Stimulated activated CD8-positive, alpha-beta memory T cell treated with anti-CD3 and anti-CD28 coated beads, Interleukin-7, amount 100 ng/mL, for 1 hour (primary cell): ENCODE data around the gene SENP2.
"Not testable (repeated sequence)": the region's sequence is repeated elsewhere in the genome, so short reads cannot be mapped to it uniquely, and the experiment has no call there.

Source experiments
- DNase-seq, 2 donors: peaks; one replicate each; pipeline ENCODE4 v3.0.0-alpha.2; 2020; ENCODE audit warnings: low read depth in 2 of 2

Gene SENP2

DNA sequence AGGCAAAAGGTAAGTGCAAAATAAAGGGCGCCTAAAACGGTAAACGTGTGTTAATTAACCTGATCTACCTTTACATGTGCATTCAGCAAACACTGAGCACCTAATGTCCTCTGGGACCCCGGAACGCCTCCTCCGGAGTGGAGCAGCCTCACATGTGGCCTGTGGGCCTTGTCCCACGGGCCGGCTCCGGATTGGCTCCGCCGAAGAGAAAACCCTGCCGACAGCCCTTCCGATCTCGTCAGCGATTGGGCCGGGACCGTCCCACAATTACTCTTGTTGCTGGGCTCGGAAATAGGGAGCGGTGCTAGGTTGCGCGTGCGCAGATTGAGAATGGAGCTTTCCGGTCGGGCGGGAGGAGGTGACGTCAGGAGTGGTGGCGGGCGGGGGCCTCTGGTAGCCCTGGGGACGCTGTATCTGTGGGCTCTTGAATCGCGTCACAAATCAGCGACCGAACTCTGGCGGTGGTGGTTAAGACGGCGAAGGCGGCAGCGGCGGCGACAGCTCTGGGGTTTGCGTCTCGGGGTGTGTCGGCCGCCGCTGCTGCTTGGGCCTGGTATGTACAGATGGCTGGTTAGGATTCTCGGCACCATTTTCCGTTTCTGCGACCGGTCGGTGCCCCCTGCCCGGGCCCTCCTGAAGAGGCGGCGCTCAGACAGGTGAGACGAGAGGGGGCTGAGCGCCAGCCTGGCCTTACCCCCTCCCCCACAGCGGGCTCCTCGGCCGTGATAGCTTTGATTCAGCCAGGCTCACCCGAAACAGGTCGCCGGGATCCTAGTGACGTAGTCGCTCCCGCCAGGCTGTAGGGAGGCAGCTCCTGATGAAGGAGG lies at the start of gene SENP2:
TSS of gene SENP2 (plus strand) at position 437 of the 827 bp plus-strand sequence. CDS start at position 556, 119 bp downstream.
- DNase-seq, result peak; percentile 99 to 100

DNA sequence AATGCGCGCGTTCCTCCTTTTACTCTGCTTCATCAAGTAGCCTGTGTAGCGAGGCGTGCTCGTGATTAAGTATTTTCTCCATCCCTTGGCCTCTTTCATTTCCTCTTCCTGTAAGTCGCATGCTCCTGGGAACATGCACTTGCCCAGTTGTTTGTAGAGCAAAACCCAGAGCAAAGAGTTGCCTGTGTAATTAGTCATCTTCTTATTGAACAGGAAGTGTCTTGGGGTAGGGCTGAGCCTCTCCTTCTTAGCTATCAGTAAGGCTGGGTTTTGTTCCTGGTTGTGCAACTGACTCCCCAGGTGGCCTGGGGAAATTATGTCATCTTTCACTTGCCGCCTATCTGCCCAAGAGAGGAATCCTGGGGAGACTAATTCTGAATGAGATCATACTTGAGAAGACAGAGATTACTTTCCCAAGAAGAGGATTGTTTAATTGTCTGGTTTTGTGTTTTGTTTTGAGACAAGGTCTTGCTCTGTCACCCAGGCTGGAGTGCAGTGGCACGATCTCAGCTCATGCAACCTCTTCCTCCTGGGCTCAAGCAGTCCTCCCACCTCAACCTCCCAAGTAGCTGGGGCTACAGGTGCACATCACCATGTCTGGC lies 48.6 kb upstream of the SENP2 start:
- DNase-seq, result no peak

DNA sequence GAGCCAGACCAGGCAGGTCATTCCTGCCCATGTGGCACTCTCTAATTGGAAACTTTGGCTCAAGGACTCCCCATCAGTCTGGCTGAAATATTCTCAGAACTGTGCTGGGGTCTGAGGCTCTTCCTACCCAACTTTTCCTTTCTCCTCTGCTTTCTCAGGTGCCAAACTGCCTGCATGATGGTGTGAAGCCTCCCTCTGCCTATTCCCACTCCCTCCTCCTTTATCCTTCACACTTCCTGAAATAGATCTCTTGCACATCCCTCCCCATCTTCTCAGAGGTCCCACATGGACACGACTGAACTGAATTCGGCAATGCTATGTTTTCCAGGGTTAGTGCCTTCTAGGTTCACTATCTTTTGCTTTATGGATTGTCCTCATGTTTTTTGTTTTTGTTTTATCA lies 46.2 kb upstream of the SENP2 start:
- DNase-seq, result no peak

DNA sequence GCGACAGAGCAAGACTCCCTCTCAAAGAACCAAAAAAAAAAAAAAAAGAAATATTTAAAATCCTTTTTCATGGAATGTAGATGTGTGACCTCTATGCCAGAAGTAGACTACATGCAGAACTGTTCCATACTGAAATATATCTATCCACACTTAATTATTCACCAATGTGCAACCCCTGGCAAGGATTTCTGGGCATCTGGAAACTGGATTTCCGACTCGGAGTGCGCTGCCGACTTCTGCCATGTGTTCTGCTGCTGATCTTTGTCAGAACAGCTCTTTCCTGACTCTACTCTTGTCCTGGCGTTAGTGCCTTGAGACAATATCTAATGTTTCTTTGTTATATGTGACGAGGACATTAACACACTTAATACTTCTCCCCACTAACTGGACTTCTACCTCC lies 45.4 kb upstream of the SENP2 start:
- DNase-seq, result no peak

DNA sequence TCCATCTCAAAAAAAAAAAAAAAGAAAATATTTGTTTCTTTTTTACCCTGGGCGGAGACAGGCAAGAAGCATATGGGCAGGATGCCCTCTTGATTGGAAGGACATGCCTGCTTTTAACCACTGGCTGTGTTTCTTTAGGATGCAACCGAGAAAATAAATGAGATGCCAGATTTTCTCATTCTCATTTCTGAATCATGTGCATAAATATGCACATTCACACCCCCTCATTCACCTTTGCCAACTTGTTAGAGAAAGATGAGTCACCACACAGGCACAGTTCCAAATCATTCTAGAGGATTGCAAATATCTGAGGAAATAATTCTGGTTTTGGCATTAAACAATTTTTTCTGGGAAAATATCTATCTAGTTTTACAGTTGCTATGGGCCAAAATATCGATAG lies 37.0 kb upstream of the SENP2 start:
- no peak for DNase-seq

DNA sequence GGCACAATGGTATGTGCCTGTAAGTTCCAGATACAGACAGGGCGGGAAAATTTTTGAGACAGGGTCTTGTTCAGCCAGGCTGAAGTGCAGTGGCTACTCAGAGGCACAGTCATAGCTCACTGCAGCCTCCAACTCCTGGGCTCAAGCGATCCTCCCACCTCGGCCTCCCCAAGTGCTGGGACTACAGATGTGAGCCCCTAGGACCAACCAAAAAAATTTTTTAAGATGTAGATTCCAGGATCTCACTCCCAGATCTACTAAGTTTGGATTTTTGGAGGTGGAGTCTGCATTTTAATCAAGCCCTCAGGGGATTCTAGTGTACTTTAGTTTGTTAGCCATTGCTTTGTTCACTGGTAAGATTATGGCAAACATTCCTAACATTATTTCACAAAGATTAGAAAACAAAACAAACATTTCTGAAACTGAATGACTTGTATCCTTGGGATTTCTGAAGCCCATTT lies 36.4 kb upstream of the SENP2 start:
- DNase-seq, result no peak

DNA sequence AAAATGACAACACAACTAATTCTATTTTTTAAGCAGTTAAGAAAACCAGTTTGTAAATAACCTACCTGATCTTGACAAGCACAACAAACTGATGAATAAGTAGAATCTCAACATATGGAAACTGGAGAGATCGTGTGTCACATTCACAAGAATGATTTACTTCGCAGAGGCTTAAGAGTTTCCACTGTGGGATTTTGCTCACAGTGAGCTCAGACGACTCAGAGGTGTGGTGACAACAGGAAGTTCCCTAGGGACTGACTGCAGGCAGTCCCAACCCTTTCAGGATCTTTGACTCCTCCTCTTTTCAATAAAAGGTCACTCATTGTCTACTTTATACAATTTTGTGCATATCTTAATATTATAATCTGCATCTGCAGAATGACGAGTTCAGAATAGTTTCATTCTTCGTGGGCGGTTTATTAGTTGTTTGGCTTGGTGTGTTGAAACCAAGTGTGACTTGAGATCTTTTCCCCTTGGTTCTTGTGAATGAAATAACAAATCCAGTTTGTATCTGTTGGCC lies 33.7 kb upstream of the SENP2 start, which contains the start of gene LIPH:
TSS of gene LIPH (minus strand) at position 231 of the 520 bp plus-strand sequence. CDS start at position 114, 117 bp downstream.
- DNase-seq, result no peak

DNA sequence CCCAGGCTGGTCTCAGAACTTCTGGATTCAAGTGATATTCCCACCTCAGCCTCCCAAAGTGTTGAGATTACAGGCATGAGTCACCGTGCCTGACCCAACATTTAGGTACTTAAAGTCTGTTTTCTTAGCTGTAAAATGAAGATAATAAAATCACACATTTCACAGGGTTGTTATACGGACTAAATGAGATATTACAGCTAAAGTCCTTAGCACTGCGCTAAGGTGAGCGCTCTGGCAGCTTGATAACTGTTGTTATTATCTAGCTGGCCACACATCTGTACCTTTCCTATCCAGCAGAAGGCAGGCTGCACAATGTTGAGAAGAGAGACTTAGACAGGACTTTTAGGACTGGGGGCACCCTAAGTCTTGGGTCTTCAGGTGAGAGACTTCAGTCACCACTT lies 31.0 kb upstream of the SENP2 start:
- DNase-seq, result no peak

DNA sequence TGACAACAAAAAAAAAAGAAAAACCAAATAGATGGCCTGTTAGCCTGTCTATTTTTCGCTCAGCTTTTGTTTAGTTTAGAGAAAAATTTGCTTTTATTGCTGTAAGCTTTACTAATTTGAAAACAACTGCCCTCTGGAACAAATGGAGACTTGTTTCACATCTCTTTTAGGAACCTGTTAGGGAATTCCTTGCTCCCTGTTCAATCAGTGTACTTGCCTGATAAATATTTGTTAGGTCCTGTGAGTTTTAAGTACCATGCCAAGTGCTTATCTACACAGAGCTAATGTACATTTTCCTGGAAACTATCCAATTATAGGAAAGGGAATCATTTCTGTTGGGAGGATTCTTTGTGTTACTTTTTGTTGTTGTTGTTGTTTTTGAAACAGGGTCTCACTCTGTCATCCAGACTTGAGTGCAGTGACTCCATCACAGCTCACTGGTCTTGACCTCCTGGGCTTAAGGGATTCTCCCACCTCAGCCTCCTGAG lies 30.2 kb upstream of the SENP2 start:
- DNase-seq, result no peak

DNA sequence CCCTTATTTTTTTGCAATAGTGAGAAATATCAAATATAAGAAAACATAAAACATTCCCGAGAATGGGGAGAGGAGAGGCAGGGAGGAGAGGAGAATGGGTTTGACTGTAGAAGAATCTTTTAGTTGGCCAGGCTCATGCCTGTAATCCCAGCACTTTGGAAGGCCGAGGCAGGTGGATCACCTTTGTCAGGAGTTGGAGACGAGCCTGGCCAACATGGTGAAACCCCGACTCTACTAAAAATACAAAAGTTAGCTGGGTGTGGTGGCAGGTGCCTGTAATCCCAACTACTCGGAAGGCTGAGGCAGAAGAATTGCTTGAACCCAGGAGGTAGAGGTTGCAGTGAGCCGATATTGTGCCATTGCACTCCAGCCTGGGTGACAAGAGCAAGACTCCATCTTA lies 29.5 kb upstream of the SENP2 start:
- not testable (repeated sequence) for DNase-seq

DNA sequence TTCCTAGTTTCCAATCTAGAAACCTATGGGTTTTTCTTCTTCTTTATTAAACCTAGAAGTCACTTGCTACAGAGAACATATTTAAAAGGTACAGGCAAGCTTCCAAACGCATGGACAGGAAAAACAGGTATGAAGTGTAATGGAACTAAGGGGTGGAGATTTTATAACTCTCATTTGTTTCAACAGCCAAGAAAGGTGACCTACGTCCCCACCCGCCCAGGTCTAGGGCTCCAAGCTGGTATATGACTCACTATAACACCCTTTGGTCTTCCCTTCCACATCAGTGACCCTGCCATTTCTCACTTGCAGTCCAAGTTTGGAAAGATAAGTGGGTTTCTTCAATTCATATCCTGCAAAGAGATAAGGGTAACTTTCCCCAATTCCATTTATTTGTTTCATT lies 27.7 kb upstream of the SENP2 start:
- no peak for DNase-seq

DNA sequence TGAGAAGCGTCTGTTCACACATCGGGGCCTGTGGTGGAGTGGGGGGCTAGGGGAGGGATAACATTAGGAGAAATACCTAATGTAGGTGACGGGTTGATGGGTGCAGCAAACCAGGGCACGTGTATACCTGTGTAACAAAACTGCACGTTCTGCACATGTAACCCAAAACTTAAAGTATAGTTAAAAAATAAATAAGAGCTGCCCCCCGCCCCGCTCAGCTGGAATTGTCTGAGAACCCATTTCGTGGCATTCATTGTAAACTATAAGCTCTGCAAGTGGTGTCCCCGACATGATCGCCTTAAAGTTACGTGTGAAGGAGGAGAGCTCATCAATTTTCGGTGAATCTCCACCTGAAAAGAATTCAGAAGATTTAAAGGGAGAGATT lies 26.4 kb upstream of the SENP2 start:
- no peak for DNase-seq

DNA sequence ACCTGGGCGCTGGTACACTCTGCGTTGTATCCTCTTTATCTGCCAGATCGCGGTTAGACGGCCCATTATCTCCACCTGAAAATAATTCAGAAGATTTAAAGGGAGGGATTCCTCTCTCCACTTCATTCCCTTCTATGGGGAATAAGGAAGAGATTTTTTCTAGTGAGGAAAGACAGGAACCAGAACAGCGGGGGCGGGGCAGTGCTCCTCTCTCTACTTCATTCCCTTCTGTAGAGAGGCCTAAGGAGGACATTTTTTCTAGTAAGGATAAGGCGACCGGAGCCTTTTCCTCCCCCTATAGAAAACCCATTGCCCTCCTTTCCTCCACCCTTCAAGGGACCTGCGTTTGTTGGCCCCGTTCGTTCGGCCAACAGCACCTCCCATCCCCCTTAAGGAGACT lies 25.4 kb upstream of the SENP2 start:
- DNase-seq, result no peak

DNA sequence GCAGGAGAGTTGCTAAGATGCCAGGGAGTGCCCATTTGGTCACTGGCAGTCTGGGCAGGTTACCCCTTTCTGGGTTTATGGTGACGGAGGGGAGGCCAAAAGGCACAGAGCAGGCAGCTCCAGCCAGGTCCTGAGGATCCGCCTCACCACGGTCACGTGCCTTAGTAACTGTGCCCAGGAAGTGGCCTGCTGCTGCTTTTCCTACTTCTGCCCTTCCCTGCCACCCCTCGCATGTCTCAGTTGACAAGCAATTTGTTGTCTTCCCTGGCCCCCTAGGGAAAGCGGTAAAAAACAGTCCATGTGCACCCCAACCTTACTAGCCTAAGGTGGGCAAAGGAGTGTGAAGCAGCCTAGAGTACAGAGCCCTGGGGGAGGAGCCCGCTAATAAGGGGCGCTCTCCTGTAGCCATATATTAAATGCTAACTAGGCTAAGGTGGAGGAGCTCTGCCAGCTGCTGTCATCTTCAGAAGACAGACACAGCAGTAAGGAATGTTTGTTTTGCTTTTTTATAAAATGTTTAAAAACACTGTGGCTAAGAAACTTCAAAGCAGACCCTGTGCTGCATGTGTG lies 24.6 kb upstream of the SENP2 start:
- DNase-seq, result no peak

DNA sequence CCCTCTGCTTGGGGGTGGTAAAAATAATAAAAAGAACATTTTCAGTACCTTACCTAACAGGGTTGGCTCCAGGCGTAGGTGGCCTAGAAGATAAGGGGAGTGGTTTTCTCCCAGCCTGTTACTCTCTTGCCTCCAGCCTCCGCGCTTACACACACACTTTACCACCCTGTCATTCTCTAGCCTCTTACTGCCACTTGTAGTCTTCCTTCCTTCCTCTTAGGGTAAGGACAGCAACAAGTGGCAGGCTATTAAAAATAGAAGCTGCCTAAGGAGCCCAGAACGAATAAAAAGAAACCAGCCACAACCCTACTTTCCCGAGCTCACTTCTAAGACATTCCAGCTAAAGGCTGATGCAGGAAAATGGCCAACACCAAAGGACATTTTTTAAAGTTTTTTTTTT lies 24.1 kb upstream of the SENP2 start:
- DNase-seq, result no peak

DNA sequence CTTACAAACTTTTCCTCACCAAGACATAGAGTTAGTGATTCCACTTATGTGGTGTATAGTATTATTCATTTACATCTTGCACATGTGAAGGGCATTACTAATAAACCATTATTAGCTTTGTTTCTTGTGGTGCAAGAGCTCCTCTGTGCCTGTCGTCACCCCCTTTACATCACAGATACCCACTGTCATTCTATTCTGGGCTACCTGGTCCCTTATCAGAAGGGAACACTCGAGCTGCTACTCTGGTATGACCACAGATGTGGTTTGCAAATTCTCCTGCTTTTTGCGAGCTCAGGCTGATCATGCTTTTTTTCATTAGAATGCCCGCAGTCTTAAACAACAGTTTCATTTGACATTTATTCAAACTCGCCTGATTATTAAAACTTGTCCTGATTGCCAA lies 13.9 kb upstream of the SENP2 start:
- DNase-seq, result no peak

DNA sequence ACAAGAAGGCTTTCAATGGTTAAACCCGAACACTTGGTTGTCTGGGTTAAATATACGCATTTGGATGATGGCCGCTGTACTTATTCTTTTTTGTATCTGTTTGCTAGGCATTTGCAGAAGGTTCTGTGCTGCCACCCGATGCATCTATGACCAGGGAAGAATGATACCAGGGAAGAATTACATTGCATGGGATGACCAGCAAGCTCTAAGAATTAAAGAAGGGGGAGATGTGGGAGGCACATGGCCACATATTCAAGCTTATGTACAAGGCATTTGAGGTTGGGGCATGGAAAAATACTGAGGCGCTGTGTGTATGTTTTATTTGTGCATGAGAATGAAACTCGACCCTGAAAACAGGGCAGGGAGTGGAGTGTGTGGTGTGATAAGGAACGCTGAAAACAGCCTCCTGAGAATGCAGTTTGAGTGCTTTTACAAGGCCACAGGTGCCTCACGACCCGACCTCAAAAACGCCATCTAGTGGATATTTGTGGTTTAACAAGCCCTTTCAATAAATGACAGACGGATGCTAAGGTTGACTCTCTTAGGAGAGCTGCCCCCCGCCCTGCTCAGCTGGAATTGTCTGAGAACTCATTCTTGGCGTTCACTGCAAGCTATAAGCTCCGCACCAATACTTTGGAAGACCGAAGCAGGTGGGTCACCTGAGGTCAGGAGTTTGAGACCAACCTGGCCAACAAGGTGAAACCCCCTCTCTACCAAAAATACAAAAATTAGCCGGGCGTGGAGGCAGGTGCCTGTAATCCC lies 10.8 kb upstream of the SENP2 start:
- not testable (repeated sequence) for DNase-seq

DNA sequence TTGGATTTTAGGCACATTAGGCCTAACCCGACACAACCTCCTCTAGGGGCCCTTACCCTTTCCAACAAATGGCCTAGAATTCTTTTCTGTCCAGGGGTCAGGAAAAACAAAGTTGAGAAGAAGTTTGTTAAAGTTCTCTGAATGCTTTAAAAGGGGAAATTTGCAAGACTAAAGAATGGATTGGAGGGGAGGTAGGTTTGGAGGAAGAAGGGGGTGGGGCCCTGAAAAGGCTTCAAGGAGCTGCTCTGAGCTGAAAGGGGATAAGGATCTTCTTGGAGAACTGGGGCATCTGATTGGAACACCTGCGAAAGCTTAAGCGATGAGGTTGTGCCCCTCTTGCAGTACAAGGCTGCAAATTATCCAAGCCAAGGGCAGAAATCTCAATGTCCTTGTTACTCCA lies 3.9 kb upstream of the SENP2 start:
- no peak for DNase-seq

DNA sequence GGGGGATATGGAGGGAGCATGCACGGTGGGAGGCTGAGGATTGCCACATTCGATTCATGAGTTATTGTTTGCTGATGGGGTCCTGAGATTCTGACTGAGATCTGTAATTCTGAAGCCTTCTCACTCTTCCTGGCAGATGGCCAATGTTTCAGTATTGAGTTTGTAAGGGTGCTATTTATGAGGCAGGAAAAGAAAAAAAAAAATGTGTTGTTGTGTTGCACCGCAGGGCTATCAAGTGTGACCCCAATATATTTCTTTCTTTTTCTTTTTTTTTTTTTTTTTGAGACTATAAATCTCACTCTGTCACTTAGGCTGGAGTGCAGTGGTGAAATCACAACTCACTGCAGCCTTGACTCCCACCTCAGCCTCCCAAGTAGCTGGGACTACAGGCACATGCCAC lies 3.2 kb upstream of the SENP2 start:
- DNase-seq, result no peak

DNA sequence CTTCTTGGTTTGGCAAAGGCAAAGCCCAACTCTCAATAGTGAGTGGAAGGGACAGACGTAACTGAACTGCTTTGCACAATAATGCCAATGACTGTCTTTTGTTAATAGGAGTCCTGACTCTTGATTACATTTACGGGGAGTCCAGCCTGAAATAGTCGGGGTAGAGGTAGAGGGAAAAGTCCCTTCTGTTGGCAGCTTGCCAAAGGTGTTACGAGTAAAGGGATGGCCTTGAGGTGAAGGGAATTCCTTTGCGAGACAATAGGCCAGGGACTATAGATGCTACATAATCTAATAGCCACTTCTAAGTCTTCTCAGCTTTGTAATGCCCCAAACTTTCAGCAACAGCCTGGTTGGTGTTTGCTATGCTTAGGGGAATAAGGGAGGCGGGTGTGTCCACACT lies 2.2 kb upstream of the SENP2 start:
- DNase-seq, result no peak

DNA sequence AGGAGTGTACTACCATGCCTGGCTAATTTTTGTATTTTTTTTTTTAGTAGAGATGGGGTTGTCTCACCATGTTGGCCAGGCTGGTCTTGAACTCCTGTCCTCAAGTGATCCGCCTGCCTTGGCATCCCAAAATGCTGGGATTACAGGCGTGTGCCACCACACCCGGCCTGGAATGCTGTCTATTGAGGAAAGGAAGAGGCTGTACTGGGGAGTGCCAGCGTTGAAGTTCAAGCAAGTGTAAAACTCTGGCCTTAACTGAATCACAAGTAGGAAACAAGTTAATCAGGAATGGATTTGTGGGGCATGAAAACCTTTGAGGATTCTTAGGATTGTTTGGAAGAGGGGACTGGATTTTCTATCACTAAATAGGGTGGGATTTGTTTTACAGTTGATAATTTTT lies 1.4 kb upstream of the SENP2 start:
- no peak for DNase-seq

DNA sequence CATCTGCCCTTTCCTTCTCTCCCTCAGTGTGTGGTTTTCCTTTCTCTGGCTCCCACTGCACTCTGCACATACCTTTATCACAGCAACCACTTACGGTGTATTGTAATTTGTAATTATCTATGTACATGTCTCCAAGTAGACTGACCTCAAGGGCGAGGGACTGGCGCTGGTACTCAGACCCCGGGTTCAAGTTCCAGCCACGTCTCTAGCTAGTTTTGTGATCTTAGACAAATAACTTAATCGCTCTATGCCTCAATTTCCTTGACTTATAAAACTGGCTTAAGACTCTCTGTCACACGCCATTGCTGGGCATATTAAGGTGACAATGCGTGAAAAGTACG lies 607 bp upstream of the SENP2 start:
- no peak for DNase-seq
